ENCODE measurements around the gene AKAP10. TPM values are rescaled to one million over a fixed set of nuclear protein-coding genes. Genes with fewer than 3 reads are reported as not detected.
"Not testable (repeated sequence)": the region's sequence is repeated elsewhere in the genome, so short reads cannot be mapped to it uniquely, and the experiment has no call there.

Gene AKAP10
- total RNA-seq, 1 donor from 2014 or later: 51.5 TPM

DNA sequence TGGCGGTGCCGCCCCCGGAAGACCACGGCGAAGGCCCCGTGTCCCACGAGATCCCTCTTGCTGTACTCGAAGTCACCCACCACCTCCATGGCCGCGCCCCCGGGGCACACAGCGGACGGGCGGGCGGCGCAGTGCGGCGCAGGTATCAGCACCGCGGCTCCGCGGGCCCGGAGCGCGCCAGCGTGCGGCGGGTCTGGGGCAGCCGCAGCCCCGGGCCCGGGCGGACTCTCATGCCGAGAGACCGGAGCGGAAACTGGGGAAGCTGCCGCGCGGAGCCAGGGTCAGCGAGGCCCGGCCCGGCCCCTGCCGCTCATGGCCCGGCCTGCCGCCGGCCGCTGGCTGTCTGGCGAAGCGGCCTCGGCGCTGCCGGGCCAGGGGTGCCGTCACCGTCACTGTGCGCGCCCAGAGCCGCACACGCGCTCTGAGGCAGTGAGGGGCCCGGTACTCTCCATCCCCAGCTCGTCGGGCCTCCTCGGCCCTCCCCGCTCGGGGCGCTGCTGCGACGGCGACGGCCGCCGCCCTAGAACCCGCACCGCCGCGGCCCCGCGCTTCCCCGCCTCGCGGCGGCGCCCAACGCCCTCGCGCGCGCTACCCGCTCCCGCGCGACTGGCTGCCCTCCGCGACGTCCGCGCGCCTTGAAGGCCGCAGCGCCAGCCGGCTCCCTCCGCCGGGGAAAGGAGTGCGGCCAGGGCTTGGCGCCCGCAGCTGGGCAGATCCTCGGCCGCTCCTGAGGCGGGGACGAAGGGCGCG lies 110.1 kb downstream of the AKAP10 start, which contains the start of gene ULK2:
TSS of gene ULK2 (minus strand) at position 608 of the 750 bp plus-strand sequence. CDS start at position 89, 519 bp downstream.
- intact Hi-C loops (cut with micrococcal nuclease): no loop called here
- peak; percentile 80 for ATAC-seq (ENCODE audit: low read depth)
- peaks cover 5% of the 10 kb centered on the region for H3K4me1 Mint-ChIP-seq
- no peak within 1 kb of the TSS for H3K27ac Mint-ChIP-seq
- H3K9me3 Mint-ChIP-seq: no peaks in the 10 kb centered on the region
- peak within 1 kb of the TSS; percentile 78 for H3K4me3 Mint-ChIP-seq
- ChIA-PET CTCF (no interaction called here), POLR2A (interaction anchor here (0.6 kb wide), 1 partner anchor 1228 kb away, joined by 3 read pairs; no protein-coding TSS in a partner anchor)
- H3K27me3 Mint-ChIP-seq: peaks cover 3% of the 10 kb centered on the region
- TF ChIP-seq, protein P1, sequence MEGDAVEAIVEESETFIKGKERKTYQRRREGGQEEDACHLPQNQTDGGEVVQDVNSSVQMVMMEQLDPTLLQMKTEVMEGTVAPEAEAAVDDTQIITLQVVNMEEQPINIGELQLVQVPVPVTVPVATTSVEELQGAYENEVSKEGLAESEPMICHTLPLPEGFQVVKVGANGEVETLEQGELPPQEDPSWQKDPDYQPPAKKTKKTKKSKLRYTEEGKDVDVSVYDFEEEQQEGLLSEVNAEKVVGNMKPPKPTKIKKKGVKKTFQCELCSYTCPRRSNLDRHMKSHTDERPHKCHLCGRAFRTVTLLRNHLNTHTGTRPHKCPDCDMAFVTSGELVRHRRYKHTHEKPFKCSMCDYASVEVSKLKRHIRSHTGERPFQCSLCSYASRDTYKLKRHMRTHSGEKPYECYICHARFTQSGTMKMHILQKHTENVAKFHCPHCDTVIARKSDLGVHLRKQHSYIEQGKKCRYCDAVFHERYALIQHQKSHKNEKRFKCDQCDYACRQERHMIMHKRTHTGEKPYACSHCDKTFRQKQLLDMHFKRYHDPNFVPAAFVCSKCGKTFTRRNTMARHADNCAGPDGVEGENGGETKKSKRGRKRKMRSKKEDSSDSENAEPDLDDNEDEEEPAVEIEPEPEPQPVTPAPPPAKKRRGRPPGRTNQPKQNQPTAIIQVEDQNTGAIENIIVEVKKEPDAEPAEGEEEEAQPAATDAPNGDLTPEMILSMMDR (IDR thresholded peaks at IDR 0.05): no peak
- H3K36me3 Mint-ChIP-seq (ENCODE audit: low read depth): no peaks in the 10 kb centered on the region
- DNase-seq: peak; percentile 50

DNA sequence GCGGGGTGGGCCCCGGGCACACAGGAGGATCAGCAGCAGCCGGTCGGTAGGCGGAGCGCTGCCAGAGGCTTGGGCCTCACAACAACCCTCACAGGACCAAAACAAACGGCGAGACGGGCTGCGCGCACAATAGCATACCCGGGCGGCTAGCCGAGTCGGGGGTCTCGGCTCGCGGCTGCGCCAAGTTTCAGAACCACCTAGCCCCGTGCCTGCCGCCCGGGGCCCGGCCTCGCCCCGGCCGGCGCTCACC lies 110.6 kb downstream of the AKAP10 start:
- Mint-ChIP-seq H3K9me3 (no peaks in the 10 kb centered on the region), H3K4me1 (peaks cover 5% of the 10 kb centered on the region), H3K27ac (no peak overlapping the region), H3K36me3 (ENCODE audit: low read depth) (no peaks in the 10 kb centered on the region), H3K4me3 (peak overlapping the region; percentile 78), H3K27me3 (peaks cover 3% of the 10 kb centered on the region)
- TF ChIP-seq, protein P1 (IDR thresholded peaks at IDR 0.05): no peak
- POLR2A ChIA-PET: no interaction called here
- no peak for DNase-seq
- CTCF ChIA-PET: no interaction called here
- peak; percentile 55 for ATAC-seq (ENCODE audit: low read depth)
- intact Hi-C loops (cut with micrococcal nuclease): no loop called here

DNA sequence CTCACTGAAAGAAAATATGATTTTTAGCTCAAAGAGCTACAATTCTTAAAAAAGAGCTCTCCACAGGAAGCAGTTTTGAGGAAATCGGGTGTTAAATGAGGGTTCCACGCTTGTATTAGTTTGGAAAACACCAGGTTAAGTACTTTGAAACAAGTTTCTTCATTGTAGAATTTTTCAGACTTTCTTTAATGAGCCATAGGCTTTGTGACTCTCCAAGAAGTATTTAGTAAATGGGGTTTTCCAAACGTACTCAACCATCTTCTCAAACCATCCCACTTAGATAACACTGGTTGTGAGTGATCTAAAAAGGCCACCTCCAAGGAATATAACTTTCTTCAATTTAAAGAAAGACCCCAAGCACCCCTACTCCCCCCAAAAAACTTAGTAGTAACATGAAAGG lies 112.6 kb downstream of the AKAP10 start:
- Mint-ChIP-seq H3K27me3 (peaks cover 3% of the 10 kb centered on the region), H3K4me1 (peaks cover 5% of the 10 kb centered on the region), H3K4me3 (peak overlapping the region; percentile 24), H3K9me3 (no peaks in the 10 kb centered on the region), H3K27ac (no peak overlapping the region), H3K36me3 (ENCODE audit: low read depth) (no peaks in the 10 kb centered on the region)
- ATAC-seq (ENCODE audit: low read depth) (no peak), DNase-seq (no peak)
- TF ChIP-seq, protein P1 (IDR thresholded peaks at IDR 0.05): no peak
- intact Hi-C loops (cut with micrococcal nuclease): no loop called here
- CTCF ChIA-PET: no interaction called here
- POLR2A ChIA-PET: no interaction called here

DNA sequence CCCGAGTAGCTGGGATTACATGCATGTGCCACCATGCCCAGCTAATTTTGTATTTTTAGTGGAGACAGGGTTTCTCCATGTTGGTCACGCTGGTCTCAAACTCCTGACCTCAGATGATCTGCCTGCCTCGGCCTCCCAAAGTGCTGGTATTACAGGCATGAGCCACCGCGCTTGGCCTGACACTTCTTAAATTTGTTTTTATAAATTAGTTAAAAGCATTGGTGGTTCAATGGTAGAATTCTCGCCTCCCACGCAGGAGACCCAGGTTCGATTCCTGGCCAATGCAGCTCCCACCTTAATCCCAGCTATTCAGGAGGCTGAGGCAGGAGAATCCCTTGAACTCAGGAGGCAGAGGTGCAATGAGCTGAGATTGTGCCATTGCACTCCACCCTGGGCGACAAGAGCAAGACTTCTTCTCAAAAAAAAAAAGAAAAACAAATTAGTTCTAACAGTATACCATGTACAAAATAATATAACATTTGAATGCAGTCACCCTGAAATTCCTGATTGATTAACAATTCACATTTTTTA lies 116.9 kb downstream of the AKAP10 start:
- H3K4me3 Mint-ChIP-seq; CTCF ChIA-PET; DNase-seq; intact Hi-C loops (cut with micrococcal nuclease); ATAC-seq (ENCODE audit: low read depth); H3K27ac Mint-ChIP-seq; POLR2A ChIA-PET; H3K9me3 Mint-ChIP-seq; H3K4me1 Mint-ChIP-seq; H3K27me3 Mint-ChIP-seq; H3K36me3 Mint-ChIP-seq (ENCODE audit: low read depth): not testable (repeated sequence)

DNA sequence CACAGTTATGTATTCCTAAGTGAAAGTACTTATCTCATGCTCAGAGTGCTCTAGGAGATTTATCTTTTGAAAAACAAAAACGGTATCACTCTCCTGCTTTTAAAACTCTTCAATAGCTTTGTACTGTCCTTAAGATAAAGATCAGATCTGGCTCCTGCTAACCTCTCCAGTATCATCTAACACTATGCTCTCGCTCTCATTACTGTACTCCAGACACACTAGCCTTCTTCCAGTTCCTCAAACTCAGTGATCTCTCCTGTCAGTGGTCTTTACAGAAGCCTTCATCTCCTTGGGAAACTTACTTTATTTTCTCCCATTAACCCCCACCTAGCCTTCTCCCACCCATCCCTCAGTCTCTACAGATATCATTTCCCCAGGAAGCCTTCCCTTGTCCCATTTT lies 120.0 kb downstream of the AKAP10 start:
- intact Hi-C loops (cut with micrococcal nuclease): no loop called here
- Mint-ChIP-seq H3K4me3 (no peak overlapping the region), H3K27me3 (no peaks in the 10 kb centered on the region), H3K9me3 (no peaks in the 10 kb centered on the region), H3K27ac (no peak overlapping the region), H3K4me1 (no peaks in the 10 kb centered on the region), H3K36me3 (ENCODE audit: low read depth) (no peaks in the 10 kb centered on the region)
- TF ChIP-seq, protein P1 (IDR thresholded peaks at IDR 0.05): no peak
- ATAC-seq (ENCODE audit: low read depth) (no peak), DNase-seq (no peak)
- ChIA-PET CTCF (no interaction called here), POLR2A (no interaction called here)

Other genes with a start within 250 kb of the AKAP10 start
- not detected in 2 replicates for gene ALDH3A1, start 229.5 kb downstream of the AKAP10 start, total RNA-seq
- 3.0 and 3.4 TPM in 2 replicates for gene ULK2, start 109.9 kb downstream of the AKAP10 start, total RNA-seq
- 7.5 and 11.5 TPM in 2 replicates for gene SPECC1, start 31.5 kb upstream of the AKAP10 start, total RNA-seq